ENCODE results near the gene BCL2L2.
"Not testable (repeated sequence)": the region's sequence is repeated elsewhere in the genome, so short reads cannot be mapped to it uniquely, and the experiment has no call there.

Gene BCL2L2

GRCh38 chr14:23323838-23324454 is 17.3 kb downstream of the BCL2L2 start:
- no peak for TF ChIP-seq TAF1 (IDR thresholded peaks at IDR 0.05; ENCODE audit: low read depth, low read length)
- no peak for TF ChIP-seq SPI1 (IDR thresholded peaks at IDR 0.05; ENCODE audit: low read depth, low read length)
- no peak for TF ChIP-seq POLR2AphosphoS5 (IDR thresholded peaks at IDR 0.05; ENCODE audit: low read depth, low read length)
- TF ChIP-seq POU2F2 (IDR thresholded peaks at IDR 0.05; ENCODE audit: low read depth, low read length) = no peak
- FAIRE-seq (no peak), DNase-seq (ENCODE audit: insufficient read length, low spot score) (no peak)

GRCh38 chr14:23324455-23324846 is 17.8 kb downstream of the BCL2L2 start:
- no peak for FAIRE-seq
- no peak for TF ChIP-seq POU2F2 (IDR thresholded peaks at IDR 0.05; ENCODE audit: low read depth, low read length)
- TF ChIP-seq POLR2AphosphoS5 (IDR thresholded peaks at IDR 0.05; ENCODE audit: low read depth, low read length) = no peak
- TF ChIP-seq TAF1 (IDR thresholded peaks at IDR 0.05; ENCODE audit: low read depth, low read length) = no peak
- TF ChIP-seq SPI1 (IDR thresholded peaks at IDR 0.05; ENCODE audit: low read depth, low read length) = no peak
- TF ChIP-seq PAX5 (IDR thresholded peaks at IDR 0.05; ENCODE audit: insufficient read depth, low read length, severe bottlenecking) = no peak
- no peak; the same call in 1 of the 2 replicates for TF ChIP-seq POLR2A (IDR thresholded peaks at IDR 0.05; ENCODE audit: low read depth, low read length)

GRCh38 chr14:23324993-23325392 is 18.4 kb downstream of the BCL2L2 start:
- DNase-seq (ENCODE audit: insufficient read length, low spot score) (no peak), FAIRE-seq (no peak)
- TF ChIP-seq SPI1 (IDR thresholded peaks at IDR 0.05; ENCODE audit: low read depth, low read length) = no peak
- no peak for TF ChIP-seq PAX5 (IDR thresholded peaks at IDR 0.05; ENCODE audit: insufficient read depth, low read length, severe bottlenecking)
- TF ChIP-seq POLR2AphosphoS5 (IDR thresholded peaks at IDR 0.05; ENCODE audit: low read depth, low read length) = no peak
- TF ChIP-seq TAF1 (IDR thresholded peaks at IDR 0.05; ENCODE audit: low read depth, low read length) = no peak
- no peak for TF ChIP-seq POLR2A (IDR thresholded peaks at IDR 0.05; ENCODE audit: low read depth, low read length)
- no peak for TF ChIP-seq POU2F2 (IDR thresholded peaks at IDR 0.05; ENCODE audit: low read depth, low read length)

More at GRCh38 chr14:23324455-23324846, 17.8 kb downstream of the BCL2L2 start:
- no peak for DNase-seq (ENCODE audit: insufficient read length, low spot score)

GRCh38 chr14:23325746-23326145 is 19.1 kb downstream of the BCL2L2 start:
- not testable (repeated sequence) for FAIRE-seq; DNase-seq (ENCODE audit: insufficient read length, low spot score)

GRCh38 chr14:23326491-23327332 is 20.1 kb downstream of the BCL2L2 start:
- TF ChIP-seq POLR2A (IDR thresholded peaks at IDR 0.05; ENCODE audit: low read depth, low read length) = peak; percentile 70
- TF ChIP-seq POLR2AphosphoS5 (IDR thresholded peaks at IDR 0.05; ENCODE audit: low read depth, low read length) = peak; percentile 86
- no peak for TF ChIP-seq PAX5 (IDR thresholded peaks at IDR 0.05; ENCODE audit: insufficient read depth, low read length, severe bottlenecking)
- no peak for TF ChIP-seq TAF1 (IDR thresholded peaks at IDR 0.05; ENCODE audit: low read depth, low read length)
- no peak for DNase-seq (ENCODE audit: insufficient read length, low spot score)
- FAIRE-seq = no peak

GRCh38 chr14:23327947-23328744 is 21.5 kb downstream of the BCL2L2 start:
- no peak for TF ChIP-seq POLR2A (IDR thresholded peaks at IDR 0.05; ENCODE audit: low read depth, low read length)
- TF ChIP-seq POU2F2 (IDR thresholded peaks at IDR 0.05; ENCODE audit: low read depth, low read length) = peak; percentile 36; the same call in 1 of the 2 replicates
- FAIRE-seq = peak; percentile 66
- peak; percentile 63 for DNase-seq (ENCODE audit: insufficient read length, low spot score)

- no peak for DNase-seq (ENCODE audit: insufficient read length, low spot score)
- no peak for FAIRE-seq
- TF ChIP-seq PAX5 (IDR thresholded peaks at IDR 0.05; ENCODE audit: insufficient read depth, low read length, severe bottlenecking) (no peak), POLR2AphosphoS5 (IDR thresholded peaks at IDR 0.05; ENCODE audit: low read depth, low read length) (no peak)
Measured at GRCh38 chr14:23335623-23336022, 29.0 kb downstream of the BCL2L2 start.

- FAIRE-seq = no peak
- no peak for DNase-seq (ENCODE audit: insufficient read length, low spot score)
- TF ChIP-seq POLR2AphosphoS5 (IDR thresholded peaks at IDR 0.05; ENCODE audit: low read depth, low read length) (no peak), TAF1 (IDR thresholded peaks at IDR 0.05; ENCODE audit: low read depth, low read length) (no peak), PAX5 (IDR thresholded peaks at IDR 0.05; ENCODE audit: insufficient read depth, low read length, severe bottlenecking) (no peak), POLR2A (IDR thresholded peaks at IDR 0.05; ENCODE audit: low read depth, low read length) (no peak), POU2F2 (IDR thresholded peaks at IDR 0.05; ENCODE audit: low read depth, low read length) (no peak), SPI1 (IDR thresholded peaks at IDR 0.05; ENCODE audit: low read depth, low read length) (no peak)
Measured at GRCh38 chr14:23339506-23340268, 33.1 kb downstream of the BCL2L2 start.

- DNase-seq (ENCODE audit: insufficient read length, low spot score) (no peak), FAIRE-seq (no peak)
- TF ChIP-seq PAX5 (IDR thresholded peaks at IDR 0.05; ENCODE audit: insufficient read depth, low read length, severe bottlenecking) (no peak), POLR2AphosphoS5 (IDR thresholded peaks at IDR 0.05; ENCODE audit: low read depth, low read length) (no peak), POLR2A (IDR thresholded peaks at IDR 0.05; ENCODE audit: low read depth, low read length) (no peak), POU2F2 (IDR thresholded peaks at IDR 0.05; ENCODE audit: low read depth, low read length) (no peak), TAF1 (IDR thresholded peaks at IDR 0.05; ENCODE audit: low read depth, low read length) (no peak), SPI1 (IDR thresholded peaks at IDR 0.05; ENCODE audit: low read depth, low read length) (no peak)
Measured at GRCh38 chr14:23344481-23344880, 37.8 kb downstream of the BCL2L2 start.

All from GM12891 (cell line).